Measurements from ENCODE around the gene PARD3. TPM values are rescaled to one million over a fixed set of nuclear protein-coding genes. Genes with fewer than 3 reads are reported as not detected.

The PARD3 gene
- total and polyA plus RNA-seq, 7 experiments from 2014 or later, result 0.19 to 1.2 (median 0.43) TPM

DNA sequence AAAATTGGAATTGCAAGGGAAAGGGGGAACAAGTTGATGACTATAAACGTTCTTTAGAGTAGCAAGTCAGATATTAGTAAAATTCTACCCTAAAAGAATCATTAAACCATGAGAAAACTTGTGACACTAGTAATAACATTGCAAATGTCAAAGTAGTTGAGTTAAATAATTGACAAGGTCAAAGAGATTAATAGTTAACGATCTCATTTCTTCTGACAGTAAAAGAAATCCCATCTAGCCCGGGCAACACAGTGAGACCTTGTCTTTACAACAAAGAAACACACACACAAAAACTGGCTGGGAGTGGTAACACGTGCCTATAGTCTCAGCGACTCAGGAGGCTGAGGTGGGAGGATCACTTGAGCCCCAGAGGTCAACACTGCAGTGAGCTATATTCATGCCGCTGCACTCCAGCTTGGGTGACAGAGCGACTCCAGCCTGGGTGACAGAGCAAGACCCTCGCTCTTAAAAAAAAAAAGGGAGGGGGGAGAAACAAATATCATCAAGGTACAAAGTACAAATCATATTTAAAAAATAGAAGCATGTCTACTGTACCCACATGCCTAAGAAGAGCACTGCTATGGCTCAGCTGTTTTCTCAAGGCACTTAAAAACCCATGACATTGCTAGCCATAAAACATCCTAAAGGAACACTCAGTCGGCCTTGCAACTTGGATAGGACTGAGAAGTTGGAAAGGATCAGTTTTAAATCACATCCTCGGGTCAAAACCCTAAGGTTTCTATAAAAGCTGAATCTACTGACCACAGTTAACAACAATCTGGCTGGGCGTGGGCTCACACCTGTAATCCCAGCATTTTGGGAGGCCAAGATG is 401.1 kb downstream of the PARD3 start:
- no peaks in the 10 kb centered on the region for H3K36me3 Mint-ChIP-seq
- Histone ChIP-seq H3K9me3 (ENCODE audit: control insufficient read depth in 2 of 3, low read length in 3 of 3) (no peaks in the 10 kb centered on the region), H3K27me3 (ENCODE audit: control insufficient read depth in 2 of 2, insufficient read depth in 2 of 2, low read length in 2 of 2) (no peaks in the 10 kb centered on the region), H3K4me1 (ENCODE audit: control insufficient read depth in 2 of 2, insufficient read depth in 2 of 2, low read length in 2 of 2) (no peaks in the 10 kb centered on the region), H3K27ac (ENCODE audit: low read depth, low read length) (no peak overlapping the region), H3K36me3 (ENCODE audit: control insufficient read depth in 2 of 3, insufficient read depth in 3 of 3, low read length in 3 of 3) (no peaks in the 10 kb centered on the region), H3K4me3 (ENCODE audit: low read length) (no peak overlapping the region)
- ATAC-seq (no peak), DNase-seq (no peak)
- no peaks in the 10 kb centered on the region for H3K4me1 Mint-ChIP-seq
- H3K9me3 Mint-ChIP-seq, result no peaks in the 10 kb centered on the region
- H3K27me3 Mint-ChIP-seq, result peaks cover 0 to 13% (median 4%) of the 10 kb centered on the region in 5 donors
- no peak overlapping the region for H3K4me3 Mint-ChIP-seq
- intact Hi-C loops (cut with micrococcal nuclease), result no loop called here
- ChIA-PET POLR2A (no interaction called here), CTCF (no interaction called here)
- no peak overlapping the region for H3K27ac Mint-ChIP-seq

DNA sequence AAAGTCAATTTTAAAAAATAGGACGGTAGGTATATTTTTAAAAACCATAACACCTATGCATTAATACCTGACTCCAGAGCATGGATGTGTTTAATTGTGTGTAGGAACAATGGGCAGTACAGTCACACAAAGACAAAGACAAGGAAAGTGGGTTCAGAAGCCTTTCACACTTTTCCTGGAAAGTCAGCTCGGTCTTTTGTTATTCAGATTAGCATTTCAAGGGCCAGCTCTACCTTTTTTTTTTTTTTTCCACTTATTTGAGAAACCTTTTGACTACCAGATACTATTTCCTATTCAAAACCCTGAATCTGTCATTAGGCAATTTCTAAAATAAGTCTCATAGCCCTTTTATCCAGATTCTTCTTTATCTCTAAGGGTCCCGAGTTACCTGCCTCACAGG is 401.9 kb downstream of the PARD3 start:
- H3K27ac Mint-ChIP-seq, result no peak overlapping the region
- Histone ChIP-seq H3K36me3 (ENCODE audit: control insufficient read depth in 2 of 3, insufficient read depth in 3 of 3, low read length in 3 of 3) (no peaks in the 10 kb centered on the region), H3K27ac (ENCODE audit: low read depth, low read length) (no peak overlapping the region), H3K4me3 (ENCODE audit: low read length) (no peak overlapping the region), H3K9me3 (ENCODE audit: control insufficient read depth in 2 of 3, low read length in 3 of 3) (no peaks in the 10 kb centered on the region), H3K4me1 (ENCODE audit: control insufficient read depth in 2 of 2, insufficient read depth in 2 of 2, low read length in 2 of 2) (no peaks in the 10 kb centered on the region), H3K27me3 (ENCODE audit: control insufficient read depth in 2 of 2, insufficient read depth in 2 of 2, low read length in 2 of 2) (no peaks in the 10 kb centered on the region)
- ChIA-PET POLR2A (no interaction called here), CTCF (no interaction called here)
- ATAC-seq (no peak), DNase-seq (no peak)
- intact Hi-C loops (cut with micrococcal nuclease), result no loop called here
- H3K4me3 Mint-ChIP-seq, result no peak overlapping the region
- no peaks in the 10 kb centered on the region for H3K4me1 Mint-ChIP-seq
- H3K36me3 Mint-ChIP-seq, result no peaks in the 10 kb centered on the region
- no peaks in the 10 kb centered on the region for H3K9me3 Mint-ChIP-seq
- H3K27me3 Mint-ChIP-seq, result peaks cover 0 to 13% (median 4%) of the 10 kb centered on the region in 5 donors

DNA sequence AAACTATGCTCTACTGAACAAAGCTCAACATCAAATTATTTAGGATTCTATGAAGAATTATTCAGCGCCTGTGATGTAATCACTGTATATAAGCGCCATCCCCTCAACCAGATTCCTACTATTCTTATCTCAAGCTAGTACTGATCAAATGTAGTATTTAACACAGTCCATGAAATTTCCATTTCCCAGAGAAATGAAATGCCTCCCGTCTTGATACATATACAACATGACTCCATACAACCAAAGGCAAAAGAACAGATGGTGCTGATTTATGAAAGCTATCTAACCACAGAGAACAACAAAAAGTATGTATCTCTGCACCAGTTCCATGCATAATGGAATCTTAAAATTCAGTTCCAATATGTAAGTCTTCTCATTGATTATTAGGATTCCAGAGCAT is 406.1 kb downstream of the PARD3 start:
- H3K9me3 Mint-ChIP-seq, result peaks cover 0 to 1% (median 0%) of the 10 kb centered on the region in 11 donors
- H3K4me1 Mint-ChIP-seq, result peaks cover 0 to 11% (median 0%) of the 10 kb centered on the region in 7 donors
- Histone ChIP-seq H3K36me3 (ENCODE audit: control insufficient read depth in 2 of 3, insufficient read depth in 3 of 3, low read length in 3 of 3) (no peaks in the 10 kb centered on the region), H3K4me3 (ENCODE audit: low read length) (no peak overlapping the region), H3K4me1 (ENCODE audit: control insufficient read depth in 2 of 2, insufficient read depth in 2 of 2, low read length in 2 of 2) (no peaks in the 10 kb centered on the region), H3K9me3 (ENCODE audit: control insufficient read depth in 2 of 3, low read length in 3 of 3) (no peaks in the 10 kb centered on the region), H3K27me3 (ENCODE audit: control insufficient read depth in 2 of 2, insufficient read depth in 2 of 2, low read length in 2 of 2) (no peaks in the 10 kb centered on the region), H3K27ac (ENCODE audit: low read depth, low read length) (no peak overlapping the region)
- peaks cover 0 to 22% (median 9%) of the 10 kb centered on the region in 5 donors for H3K27me3 Mint-ChIP-seq
- H3K4me3 Mint-ChIP-seq, result no peak overlapping the region
- peak overlapping the region in 1 of 9 donors; percentile 71 for H3K27ac Mint-ChIP-seq
- ATAC-seq (no peak), DNase-seq (no peak)
- POLR2A ChIA-PET, result no interaction called here
- intact Hi-C loops (cut with micrococcal nuclease), result no loop called here
- CTCF ChIA-PET, result no interaction called here
- H3K36me3 Mint-ChIP-seq, result no peaks in the 10 kb centered on the region

DNA sequence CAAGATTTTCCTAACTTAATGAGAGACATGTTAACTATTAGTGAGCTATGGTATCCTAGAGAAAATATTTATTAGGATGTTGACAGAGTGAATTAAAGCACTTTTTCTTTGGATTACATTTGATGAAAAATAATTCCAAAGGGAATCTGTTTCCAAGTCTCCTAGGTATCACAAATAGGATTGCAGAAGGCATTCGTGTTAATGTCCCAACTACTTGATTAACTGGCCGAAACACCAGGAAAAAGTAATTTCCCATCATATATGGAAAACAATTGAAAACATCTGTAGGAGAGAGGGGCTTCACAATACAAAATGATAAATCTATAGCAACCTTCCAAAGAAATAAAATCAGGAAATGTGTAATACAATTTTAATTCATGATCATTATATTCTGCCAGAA is 406.7 kb downstream of the PARD3 start:
- ATAC-seq, result no peak
- CTCF ChIA-PET, result no interaction called here

DNA sequence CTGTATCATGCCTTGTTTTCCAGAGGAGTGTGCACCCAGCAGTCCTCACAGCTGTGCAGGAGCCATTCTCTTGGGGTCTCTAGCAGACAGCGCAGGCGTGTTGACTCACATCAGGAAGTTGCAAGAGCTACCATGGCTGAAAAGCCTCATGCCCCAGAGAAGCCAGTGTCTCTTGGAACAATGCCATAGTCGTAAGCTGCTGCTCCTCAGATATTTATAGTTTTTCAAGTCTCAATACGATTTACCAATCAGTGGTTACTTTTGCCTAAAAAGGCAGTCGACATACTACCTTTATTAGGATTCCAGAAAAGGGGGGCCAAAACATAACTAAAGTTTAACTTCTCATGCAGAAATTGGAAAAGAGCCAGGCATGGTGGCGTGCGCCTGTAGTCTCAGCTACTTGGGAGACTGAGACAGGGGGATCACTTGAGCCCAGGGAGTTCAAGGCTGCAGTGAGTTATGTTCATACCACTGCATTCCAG is 407.7 kb downstream of the PARD3 start:
- Mint-ChIP-seq H3K4me3 (no peak overlapping the region), H3K36me3 (no peaks in the 10 kb centered on the region), H3K27ac (no peak overlapping the region), H3K9me3 (peaks cover 0 to 1% (median 0%) of the 10 kb centered on the region in 11 donors), H3K4me1 (peaks cover 0 to 11% (median 0%) of the 10 kb centered on the region in 7 donors), H3K27me3 (peaks cover 0 to 15% (median 7%) of the 10 kb centered on the region in 5 donors)
- ChIA-PET POLR2A (no interaction called here), CTCF (no interaction called here)
- DNase-seq (no peak), ATAC-seq (no peak)
- no peaks in the 10 kb centered on the region for H3K36me3 ChIP-seq (ENCODE audit: control insufficient read depth in 2 of 3, insufficient read depth in 3 of 3, low read length in 3 of 3)
- H3K4me1 ChIP-seq (ENCODE audit: control insufficient read depth in 2 of 2, insufficient read depth in 2 of 2, low read length in 2 of 2), result no peaks in the 10 kb centered on the region
- no peaks in the 10 kb centered on the region for H3K9me3 ChIP-seq (ENCODE audit: control insufficient read depth in 2 of 3, low read length in 3 of 3)
- H3K4me3 ChIP-seq (ENCODE audit: low read length), result no peak overlapping the region
- no peaks in the 10 kb centered on the region for H3K27me3 ChIP-seq (ENCODE audit: control insufficient read depth in 2 of 2, insufficient read depth in 2 of 2, low read length in 2 of 2)
- H3K27ac ChIP-seq (ENCODE audit: low read depth, low read length), result no peak overlapping the region
- intact Hi-C loops (cut with micrococcal nuclease), result no loop called here

More for the DNA sequence above, 406.7 kb downstream of the PARD3 start:
- no peak overlapping the region for H3K4me3 Mint-ChIP-seq
- intact Hi-C loops (cut with micrococcal nuclease), result no loop called here
- no peak for DNase-seq
- H3K9me3 Mint-ChIP-seq, result peaks cover 0 to 1% (median 0%) of the 10 kb centered on the region in 11 donors
- H3K9me3 ChIP-seq (ENCODE audit: control insufficient read depth in 2 of 3, low read length in 3 of 3), result no peaks in the 10 kb centered on the region
- no peaks in the 10 kb centered on the region for H3K4me1 ChIP-seq (ENCODE audit: control insufficient read depth in 2 of 2, insufficient read depth in 2 of 2, low read length in 2 of 2)
- no peaks in the 10 kb centered on the region for H3K27me3 ChIP-seq (ENCODE audit: control insufficient read depth in 2 of 2, insufficient read depth in 2 of 2, low read length in 2 of 2)
- H3K27ac ChIP-seq (ENCODE audit: low read depth, low read length), result no peak overlapping the region
- POLR2A ChIA-PET, result no interaction called here
- peaks cover 0 to 11% (median 0%) of the 10 kb centered on the region in 7 donors for H3K4me1 Mint-ChIP-seq
- H3K27ac Mint-ChIP-seq, result no peak overlapping the region
- H3K27me3 Mint-ChIP-seq, result peaks cover 0 to 16% (median 9%) of the 10 kb centered on the region in 5 donors
- H3K36me3 ChIP-seq (ENCODE audit: control insufficient read depth in 2 of 3, insufficient read depth in 3 of 3, low read length in 3 of 3), result no peaks in the 10 kb centered on the region
- no peaks in the 10 kb centered on the region for H3K36me3 Mint-ChIP-seq
- H3K4me3 ChIP-seq (ENCODE audit: low read length), result no peak overlapping the region

DNA sequence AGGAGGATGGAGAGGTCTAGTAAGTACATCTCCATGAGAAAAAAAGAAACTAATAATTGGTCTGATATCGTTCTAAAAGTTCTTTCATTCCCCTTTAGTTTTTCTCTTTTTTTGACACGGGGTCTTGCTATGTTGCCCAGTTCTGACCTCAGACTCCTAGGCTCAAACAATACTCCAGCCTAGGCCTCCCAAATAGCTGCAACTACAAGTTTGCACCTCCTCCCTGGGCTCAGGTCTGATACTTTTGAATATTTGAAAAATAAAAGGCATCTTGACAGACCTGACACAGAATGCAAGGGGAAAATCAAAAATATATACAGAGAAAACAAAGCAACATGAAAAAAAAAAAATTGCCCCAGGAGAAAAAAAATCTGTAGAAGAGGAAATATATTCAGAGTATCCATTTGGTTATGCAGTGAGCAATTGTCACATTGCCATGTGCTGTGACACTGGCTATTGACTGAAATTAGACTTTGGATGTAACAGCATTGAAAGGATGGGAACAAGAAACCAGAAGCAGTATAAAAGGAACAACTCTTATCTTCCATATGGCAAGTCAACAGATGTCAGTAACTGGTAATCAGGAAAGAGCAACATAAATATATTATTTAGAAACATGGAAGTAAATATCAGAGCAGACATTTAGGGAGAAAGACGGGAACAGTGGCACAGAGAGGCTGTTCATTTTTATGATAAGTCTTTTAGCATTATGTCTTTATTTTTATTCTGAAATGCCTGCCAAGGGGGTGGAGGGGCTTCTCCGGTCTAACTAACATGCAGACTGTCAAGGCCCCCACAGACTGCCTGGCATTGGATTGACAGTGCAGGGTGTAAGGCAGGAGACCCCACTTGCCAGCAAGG is 408.4 kb downstream of the PARD3 start:
- H3K4me3 Mint-ChIP-seq, result no peak overlapping the region
- H3K4me1 Mint-ChIP-seq, result peaks cover 0 to 11% (median 0%) of the 10 kb centered on the region in 7 donors
- POLR2A ChIA-PET, result no interaction called here
- H3K36me3 ChIP-seq (ENCODE audit: control insufficient read depth in 2 of 3, insufficient read depth in 3 of 3, low read length in 3 of 3), result no peaks in the 10 kb centered on the region
- CTCF ChIA-PET, result no interaction called here
- H3K36me3 Mint-ChIP-seq, result no peaks in the 10 kb centered on the region
- intact Hi-C loops (cut with micrococcal nuclease), result no loop called here
- H3K27me3 ChIP-seq (ENCODE audit: control insufficient read depth in 2 of 2, insufficient read depth in 2 of 2, low read length in 2 of 2), result no peaks in the 10 kb centered on the region
- no peak overlapping the region for H3K27ac Mint-ChIP-seq
- H3K9me3 ChIP-seq (ENCODE audit: control insufficient read depth in 2 of 3, low read length in 3 of 3), result no peaks in the 10 kb centered on the region
- no peaks in the 10 kb centered on the region for H3K4me1 ChIP-seq (ENCODE audit: control insufficient read depth in 2 of 2, insufficient read depth in 2 of 2, low read length in 2 of 2)
- peaks cover 0 to 15% (median 4%) of the 10 kb centered on the region in 5 donors for H3K27me3 Mint-ChIP-seq
- H3K4me3 ChIP-seq (ENCODE audit: low read length), result no peak overlapping the region
- no peak overlapping the region for H3K27ac ChIP-seq (ENCODE audit: low read depth, low read length)
- no peak for DNase-seq
- ATAC-seq, result no peak
- H3K9me3 Mint-ChIP-seq, result peaks cover 0 to 1% (median 0%) of the 10 kb centered on the region in 11 donors

Measured in naive thymus-derived CD4-positive, alpha-beta T cell (primary cell).